Subcutaneous abdominal adipose tissue (tissue), 5 donors: ENCODE measurements around the gene TCF4.

Source experiments
- H3K27ac ChIP-seq: one replicate; pipeline ENCODE4 v1.7.0; 2013; ENCODE audit warnings: low read depth, mild to moderate bottlenecking, inconsistent platforms, low read length, moderate library complexity
- H3K27me3 ChIP-seq, 5 donors: one replicate each; pipeline ENCODE4 v1.7.0; 2013; ENCODE audit warnings: low read length in 5 of 5, inconsistent platforms in 1 of 5; ENCODE audit not compliant: control insufficient read depth in 5 of 5, insufficient read depth in 4 of 5
- H3K36me3 ChIP-seq, 5 donors: one replicate each; pipeline ENCODE4 v1.7.0; 2013; ENCODE audit warnings: low read length in 5 of 5; ENCODE audit not compliant: control insufficient read depth in 5 of 5, insufficient read depth in 5 of 5
- H3K4me1 ChIP-seq, 5 donors: one replicate each; pipeline ENCODE4 v1.7.0; 2013; ENCODE audit warnings: low read length in 5 of 5, mild to moderate bottlenecking in 3 of 5, moderate library complexity in 1 of 5; ENCODE audit not compliant: control insufficient read depth in 5 of 5, insufficient read depth in 5 of 5
- H3K4me3 ChIP-seq, 5 donors: one replicate each; pipeline ENCODE4 v1.7.0; 2013; ENCODE audit warnings: low read length in 5 of 5, low read depth in 1 of 5
- H3K9ac ChIP-seq, 5 donors: one replicate each; pipeline ENCODE4 v1.7.0; 2013; ENCODE audit warnings: low read length in 5 of 5, mild to moderate bottlenecking in 4 of 5, moderate library complexity in 3 of 5
- H3K9me3 ChIP-seq, 5 donors: one replicate each; pipeline ENCODE4 v1.7.0; 2013; ENCODE audit warnings: low read length in 5 of 5; ENCODE audit not compliant: control insufficient read depth in 5 of 5
- donor health status: healthy.
- donor health status: healthy.
- donor health status: healthy.
- donor health status: healthy.
- donor health status: healthy.

TCF4 gene

DNA sequence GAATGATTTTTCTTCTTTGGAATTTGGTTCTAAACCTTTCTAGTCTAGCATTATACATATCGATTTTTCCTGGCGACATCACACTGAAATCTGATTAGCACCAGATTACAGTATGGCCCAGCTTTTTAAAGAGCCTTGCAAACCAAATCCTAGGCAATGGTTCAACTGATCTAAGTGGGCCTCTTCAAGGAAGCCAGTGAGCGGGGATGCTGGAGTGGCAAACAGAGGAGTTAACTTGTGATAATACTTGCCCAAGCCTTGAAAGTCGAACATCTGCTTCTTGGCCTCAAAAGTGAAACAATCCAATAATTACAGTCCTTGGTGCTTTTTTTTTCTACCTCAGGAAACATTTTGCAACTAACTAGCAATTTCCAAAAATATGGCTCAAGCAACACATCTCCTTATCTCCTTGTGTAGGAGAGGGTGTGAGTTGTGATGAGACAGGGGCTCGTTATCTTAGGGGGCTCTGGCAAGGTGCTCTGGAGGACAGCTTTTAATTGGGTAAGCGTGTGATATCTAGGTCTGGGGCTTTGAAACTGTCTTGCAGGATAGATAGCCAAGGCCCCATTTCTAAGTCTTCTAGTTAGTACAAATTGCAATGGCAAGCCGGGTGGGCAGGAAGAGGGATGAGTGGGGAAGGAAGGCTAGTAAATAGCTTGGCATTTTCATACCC lies 388.6 kb downstream of the TCF4 start:
- Histone ChIP-seq H3K27me3 (no peaks in the 10 kb centered on the region), H3K4me1 (no peaks in the 10 kb centered on the region), H3K4me3 (no peak overlapping the region), H3K9me3 (peaks cover 0 to 5% (median 3%) of the 10 kb centered on the region in 5 donors), H3K27ac (no peak overlapping the region), H3K9ac (no peak overlapping the region), H3K36me3 (no peaks in the 10 kb centered on the region)

DNA sequence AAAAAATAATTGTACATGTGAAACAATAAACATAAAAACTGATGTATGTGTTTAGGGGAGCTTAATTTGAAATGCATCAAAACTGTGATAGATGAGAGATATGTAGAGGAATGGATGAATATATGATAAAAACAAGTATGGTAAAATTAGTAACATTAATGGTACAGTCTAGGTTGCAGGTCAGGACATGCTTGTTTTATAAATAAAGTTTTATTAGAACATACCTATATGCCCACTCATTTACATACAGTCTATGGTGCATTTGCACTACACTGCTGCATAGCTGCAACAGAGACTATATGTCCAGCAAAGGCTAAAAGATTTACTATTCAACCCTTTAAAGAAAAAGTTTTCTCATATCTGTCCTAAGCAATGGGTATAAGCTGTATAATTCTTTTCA lies 392.1 kb downstream of the TCF4 start:
- Histone ChIP-seq H3K4me1 (no peaks in the 10 kb centered on the region), H3K9ac (no peak overlapping the region), H3K36me3 (no peaks in the 10 kb centered on the region), H3K4me3 (no peak overlapping the region), H3K27me3 (no peaks in the 10 kb centered on the region), H3K27ac (no peak overlapping the region), H3K9me3 (no peaks in the 10 kb centered on the region)

DNA sequence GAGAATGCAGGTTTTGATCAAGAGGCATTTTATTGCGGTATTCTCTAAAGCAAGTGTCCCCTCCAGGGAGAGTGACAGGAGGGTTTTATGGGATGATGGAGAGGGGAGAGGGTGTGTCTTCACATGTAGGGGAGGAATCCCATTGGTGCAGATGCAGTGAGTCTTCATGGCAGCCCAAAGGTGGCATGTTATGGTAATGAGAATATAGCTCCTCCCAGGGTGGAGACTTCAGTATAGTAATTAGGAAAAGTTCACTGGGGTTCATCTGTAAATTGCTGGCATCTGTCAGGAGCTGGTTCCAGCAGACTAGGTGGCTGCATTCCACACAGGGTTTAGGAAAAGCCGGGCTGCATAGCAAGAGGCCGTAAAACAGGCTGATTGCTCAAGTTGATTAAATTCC lies 398.0 kb downstream of the TCF4 start:
- Histone ChIP-seq H3K9ac (no peak overlapping the region), H3K9me3 (no peaks in the 10 kb centered on the region), H3K36me3 (no peaks in the 10 kb centered on the region), H3K4me3 (no peak overlapping the region), H3K27ac (no peak overlapping the region), H3K4me1 (no peaks in the 10 kb centered on the region), H3K27me3 (no peaks in the 10 kb centered on the region)

DNA sequence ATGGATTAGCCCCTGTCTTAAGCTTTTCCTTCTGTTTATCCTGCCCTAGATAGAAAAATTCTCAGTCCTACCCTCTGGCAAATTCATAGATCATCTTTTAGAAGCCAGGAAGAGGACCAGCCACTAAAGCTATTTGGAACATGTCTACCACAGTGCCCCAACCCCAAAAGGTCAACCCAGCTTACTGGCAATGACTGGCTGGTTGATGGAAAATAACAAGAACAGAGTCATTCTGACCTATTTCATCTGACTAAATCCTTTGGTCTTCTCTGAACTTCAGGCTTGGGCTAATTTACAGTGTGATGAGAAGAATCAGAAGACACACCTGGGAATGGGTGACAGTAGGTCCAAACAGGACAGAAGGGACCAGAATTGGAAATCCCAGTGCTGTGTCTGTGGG lies 401.4 kb downstream of the TCF4 start:
- no peak overlapping the region for H3K4me3 ChIP-seq
- no peaks in the 10 kb centered on the region for H3K4me1 ChIP-seq
- H3K9ac ChIP-seq = no peak overlapping the region
- H3K36me3 ChIP-seq = no peaks in the 10 kb centered on the region
- H3K9me3 ChIP-seq = no peaks in the 10 kb centered on the region
- H3K27ac ChIP-seq = no peak overlapping the region
- H3K27me3 ChIP-seq = no peaks in the 10 kb centered on the region

DNA sequence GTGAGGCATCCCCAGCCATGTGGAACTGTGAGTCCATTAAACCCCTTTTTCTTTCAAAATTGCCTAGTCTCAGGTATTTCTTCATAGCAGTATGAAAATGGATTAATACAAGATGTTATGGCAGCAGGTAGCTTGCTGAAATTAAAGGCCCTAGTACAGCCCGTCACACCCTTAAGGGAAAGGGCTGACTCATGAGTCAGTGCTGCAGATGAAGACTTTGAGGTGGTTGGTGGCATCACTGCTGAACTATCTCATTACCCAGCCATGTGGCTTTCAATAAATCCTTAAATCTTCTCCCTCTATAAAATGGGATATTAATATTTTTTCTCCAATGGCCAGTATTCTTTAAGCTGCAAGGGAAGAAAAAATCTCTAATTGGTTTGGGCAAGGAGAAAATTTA lies 402.6 kb downstream of the TCF4 start:
- Histone ChIP-seq H3K27ac (no peak overlapping the region), H3K4me1 (no peaks in the 10 kb centered on the region), H3K27me3 (no peaks in the 10 kb centered on the region), H3K36me3 (no peaks in the 10 kb centered on the region), H3K9me3 (no peaks in the 10 kb centered on the region), H3K9ac (no peak overlapping the region), H3K4me3 (no peak overlapping the region)

DNA sequence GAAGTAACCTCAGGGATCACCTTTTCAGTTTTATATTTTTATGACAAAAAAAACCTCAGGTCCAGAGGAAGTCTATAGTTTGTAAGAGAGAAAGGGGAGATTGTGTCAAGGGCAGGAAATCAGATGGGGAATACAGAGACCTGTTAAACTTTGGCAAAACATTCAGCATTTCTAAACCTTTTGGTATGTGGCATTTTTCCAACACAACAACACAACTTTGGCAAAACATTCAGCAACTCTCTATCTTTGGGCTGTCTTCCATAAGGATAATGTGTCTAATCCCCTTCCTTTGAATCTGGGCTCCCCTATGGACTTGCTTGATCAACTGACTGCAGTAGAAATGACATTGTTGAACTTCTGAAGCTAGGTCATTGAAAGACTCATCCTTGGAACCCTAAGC lies 408.2 kb downstream of the TCF4 start:
- Histone ChIP-seq H3K4me3 (no peak overlapping the region), H3K36me3 (peaks cover 0 to 3% (median 0%) of the 10 kb centered on the region in 5 donors), H3K9ac (no peak overlapping the region), H3K27ac (no peak overlapping the region), H3K4me1 (peaks cover 0 to 9% (median 2%) of the 10 kb centered on the region in 5 donors), H3K27me3 (no peaks in the 10 kb centered on the region), H3K9me3 (peaks cover 0 to 5% (median 0%) of the 10 kb centered on the region in 5 donors)

DNA sequence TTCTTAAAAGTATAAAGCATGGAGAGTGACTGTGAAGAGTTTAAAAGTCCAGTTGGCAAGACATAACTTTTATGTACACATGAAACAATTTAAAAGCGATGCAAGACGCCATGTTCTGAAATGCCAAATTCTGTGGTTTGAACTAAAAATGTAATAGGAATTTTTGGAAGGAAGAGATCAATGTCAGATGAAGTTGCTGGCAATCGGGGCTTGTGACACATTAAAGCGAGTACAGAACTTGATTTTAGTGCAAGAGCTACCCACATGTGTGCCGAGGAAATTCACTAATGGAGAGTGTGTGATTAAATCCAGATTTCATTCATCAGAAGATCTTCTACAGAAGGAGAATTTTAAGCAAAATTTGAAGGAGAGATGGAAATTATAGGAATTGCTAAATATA lies 408.6 kb downstream of the TCF4 start:
- H3K9ac ChIP-seq = no peak overlapping the region
- H3K27me3 ChIP-seq = no peaks in the 10 kb centered on the region
- no peak overlapping the region for H3K4me3 ChIP-seq
- no peak overlapping the region for H3K27ac ChIP-seq
- H3K9me3 ChIP-seq = peaks cover 0 to 6% (median 0%) of the 10 kb centered on the region in 5 donors
- peaks cover 0 to 9% (median 2%) of the 10 kb centered on the region in 5 donors for H3K4me1 ChIP-seq
- H3K36me3 ChIP-seq = peaks cover 0 to 3% (median 0%) of the 10 kb centered on the region in 5 donors

DNA sequence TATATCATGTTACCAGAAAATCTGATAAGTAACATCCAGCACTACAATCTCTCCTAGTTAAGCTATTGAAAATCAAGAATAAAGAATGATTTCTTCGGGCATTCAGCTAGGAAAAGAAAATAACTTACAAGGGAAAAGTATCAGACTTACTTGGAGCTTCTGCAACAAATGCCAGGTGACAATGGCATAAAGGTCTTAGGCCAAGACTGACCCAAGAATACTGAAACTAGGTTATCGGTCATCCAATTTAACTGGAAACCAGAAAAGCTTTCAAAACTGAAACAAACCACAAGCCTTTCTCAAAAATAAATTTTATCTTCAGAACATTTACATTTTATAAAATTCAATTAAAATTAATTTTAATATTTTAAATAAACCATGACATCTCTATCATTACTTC lies 414.7 kb downstream of the TCF4 start:
- Histone ChIP-seq H3K4me1 (no peaks in the 10 kb centered on the region), H3K9me3 (peaks cover 0 to 12% (median 0%) of the 10 kb centered on the region in 5 donors), H3K36me3 (peaks cover 0 to 3% (median 0%) of the 10 kb centered on the region in 5 donors)

More for the DNA sequence above, 414.7 kb downstream of the TCF4 start:
- H3K27ac ChIP-seq = no peak overlapping the region
- H3K9ac ChIP-seq = no peak overlapping the region
- H3K27me3 ChIP-seq = no peaks in the 10 kb centered on the region
- no peak overlapping the region for H3K4me3 ChIP-seq
